Measurements from ENCODE around the gene LRRN2. TPM values are rescaled to one million over a fixed set of nuclear protein-coding genes. Genes with fewer than 3 reads are reported as not detected.
"Not testable (repeated sequence)": the region's sequence is repeated elsewhere in the genome, so short reads cannot be mapped to it uniquely, and the experiment has no call there.

The LRRN2 gene
- polyA plus RNA-seq, 6 donors from 2014 or later: 0.11 to 0.25 TPM; not detected in 4

DNA sequence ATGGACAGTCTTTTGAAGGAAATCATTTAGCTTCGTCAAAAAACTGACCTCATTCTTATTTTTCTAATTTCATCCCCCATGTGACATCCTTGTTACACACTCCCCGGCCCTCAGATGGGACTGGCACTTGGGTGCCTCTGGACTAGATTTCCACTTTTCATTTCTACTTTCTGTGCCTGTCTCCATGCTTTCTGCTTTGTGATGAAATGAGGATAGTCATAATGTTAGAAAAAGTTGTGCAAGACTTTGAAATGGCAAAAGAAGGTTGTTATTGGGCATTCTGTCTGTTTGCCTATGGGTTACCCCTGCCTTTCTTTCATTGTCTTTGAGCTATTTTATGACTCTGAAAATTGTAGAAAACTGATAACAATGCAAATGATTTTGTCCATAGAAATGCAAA, 114.4 kb downstream of the LRRN2 start:
- Mint-ChIP-seq H3K27me3 (no peaks in the 10 kb centered on the region), H3K36me3 (peaks cover 18 to 25% of the 10 kb centered on the region in 2 donors)

DNA sequence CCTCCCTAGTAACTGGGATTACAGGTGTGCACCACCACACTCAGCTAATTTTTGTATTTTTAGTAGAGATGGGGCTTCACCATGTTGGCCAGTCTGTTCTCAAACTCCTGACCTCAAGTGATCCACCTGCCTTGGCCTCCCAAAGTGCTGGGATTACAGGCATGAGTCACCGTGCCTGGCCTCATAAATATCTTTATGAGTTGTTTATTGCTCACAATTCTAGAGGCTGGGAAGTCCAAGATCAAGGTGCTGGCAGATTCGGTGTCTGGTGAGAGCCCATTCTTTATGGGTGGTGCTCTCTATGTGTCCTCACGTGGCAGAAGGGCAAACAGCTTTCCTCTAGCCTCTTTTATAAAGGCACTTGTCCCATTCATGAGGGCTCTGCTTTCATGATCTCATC, 115.5 kb downstream of the LRRN2 start:
- Mint-ChIP-seq H3K4me1 (peaks cover 14 to 21% (median 19%) of the 10 kb centered on the region in 3 donors), H3K36me3 (peaks cover 18 to 25% of the 10 kb centered on the region in 2 donors), H3K27ac (peak overlapping the region in 2 of 6 donors; percentile 19 to 64)
- not testable (repeated sequence) for H3K4me3 Mint-ChIP-seq; ATAC-seq (ENCODE audit: low read depth in 2 of 2); H3K27me3 Mint-ChIP-seq; H3K9me3 Mint-ChIP-seq; DNase-seq

More for the DNA sequence above, 114.4 kb downstream of the LRRN2 start:
- Mint-ChIP-seq H3K9me3 (no peaks in the 10 kb centered on the region), H3K4me1 (peaks cover 7 to 10% (median 10%) of the 10 kb centered on the region in 3 donors), H3K4me3 (no peak overlapping the region), H3K27ac (no peak overlapping the region)
- DNase-seq (no peak), ATAC-seq (ENCODE audit: low read depth in 2 of 2) (no peak)

DNA sequence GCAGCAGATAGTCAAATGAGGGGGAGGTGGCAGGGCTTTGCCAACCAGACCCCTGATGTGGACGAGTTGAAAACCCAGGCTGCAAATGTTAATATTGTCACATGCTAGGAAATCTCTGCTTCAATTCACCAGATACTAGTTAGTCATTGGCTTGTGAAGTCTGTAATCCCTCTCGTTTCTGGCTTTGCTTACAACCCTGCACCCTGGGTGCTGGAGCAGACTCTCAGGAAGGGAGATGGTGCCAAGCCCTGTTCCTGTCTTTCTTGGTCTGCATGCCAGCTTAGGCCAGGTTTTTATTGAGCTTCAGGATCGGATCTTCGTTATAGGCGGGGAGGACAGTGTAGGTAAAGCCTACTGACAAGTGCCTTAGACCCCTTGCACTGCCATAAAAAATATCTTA, 116.1 kb downstream of the LRRN2 start:
- H3K9me3 Mint-ChIP-seq: no peaks in the 10 kb centered on the region
- peaks cover 14 to 27% (median 24%) of the 10 kb centered on the region in 3 donors for H3K4me1 Mint-ChIP-seq
- DNase-seq (no peak), ATAC-seq (ENCODE audit: low read depth in 2 of 2) (no peak)
- H3K27me3 Mint-ChIP-seq: no peaks in the 10 kb centered on the region
- no peak overlapping the region for H3K4me3 Mint-ChIP-seq
- peak overlapping the region in 2 of 6 donors; percentile 31 to 64 for H3K27ac Mint-ChIP-seq
- peaks cover 18 to 25% of the 10 kb centered on the region in 2 donors for H3K36me3 Mint-ChIP-seq

DNA sequence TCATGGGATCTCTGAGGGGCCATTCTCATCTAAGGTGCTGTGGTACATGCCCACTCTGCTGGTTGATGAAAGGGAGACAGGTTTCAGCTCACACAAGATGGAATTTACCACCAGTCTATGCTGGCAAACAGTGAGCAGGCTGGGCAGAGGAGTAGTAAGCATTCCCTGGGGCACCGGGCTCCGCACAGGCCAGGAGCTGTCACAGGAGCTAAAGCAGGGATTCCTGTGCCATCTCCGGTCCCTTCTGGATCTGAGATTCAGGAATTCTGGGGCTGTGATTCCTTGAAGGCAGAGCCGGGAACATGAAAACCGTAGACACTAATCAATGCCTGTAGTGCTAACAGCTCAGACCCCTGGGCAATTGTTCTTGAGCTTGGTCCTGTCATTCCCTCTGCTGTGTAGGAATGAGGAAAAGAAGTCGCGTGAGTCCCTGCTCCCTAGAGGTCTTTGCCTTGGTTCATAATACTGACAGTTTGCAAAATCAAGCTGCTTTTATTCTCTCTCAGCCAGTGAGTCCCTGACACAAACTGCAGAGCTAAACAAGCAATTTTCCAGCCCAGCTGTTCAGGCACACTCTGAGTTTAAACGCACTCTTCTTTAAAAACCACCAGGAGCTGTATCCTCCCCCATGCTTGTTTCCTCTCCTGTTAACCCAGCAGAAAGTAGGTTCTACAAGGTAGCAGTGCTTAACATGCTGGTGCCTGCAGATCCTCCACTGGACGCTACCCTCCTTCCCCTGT, 116.8 kb downstream of the LRRN2 start:
- H3K36me3 Mint-ChIP-seq: peaks cover 19 to 22% of the 10 kb centered on the region in 2 donors
- ATAC-seq (ENCODE audit: low read depth in 2 of 2) (no peak), DNase-seq (no peak)
- no peak overlapping the region for H3K4me3 Mint-ChIP-seq
- peaks cover 20 to 32% (median 27%) of the 10 kb centered on the region in 3 donors for H3K4me1 Mint-ChIP-seq
- H3K27ac Mint-ChIP-seq: peak overlapping the region in 3 of 6 donors; percentile 19 to 72 (median 31)
- no peaks in the 10 kb centered on the region for H3K27me3 Mint-ChIP-seq
- no peaks in the 10 kb centered on the region for H3K9me3 Mint-ChIP-seq

Other genes with a start within 250 kb of the LRRN2 start
- 10 to 100 TPM in 3 of 6 donors, 1 to 10 TPM in 2, not detected in 1; 8.5 to 16.9 (median 10.6) TPM for gene PIK3C2B, start 190.9 kb downstream of the LRRN2 start, polyA plus RNA-seq (ENCODE audit: low read depth in 6 of 6)
- gene MDM4, start 169.3 kb downstream of the LRRN2 start, polyA plus RNA-seq (ENCODE audit: low read depth in 6 of 6): 10 to 100 TPM; 12.6 to 50.8 (median 28.2) TPM
- under 1 TPM in 1 of 6 donors, not detected in 5; 0.04 TPM for gene NFASC, start 185.1 kb upstream of the LRRN2 start, polyA plus RNA-seq (ENCODE audit: low read depth in 6 of 6)